22Rv1 (cell line): ENCODE results near the gene KCTD2.

Experiments
- H3K27ac ChIP-seq: fragments of 450-650 bp; 2 replicates; pipeline ENCODE4 v1.5.1; 2017
- ZFX ChIP-seq: fragments of 450-650 bp; IDR thresholded peaks from 2 replicates; pipeline ENCODE4 v1.6.1; 2017; ENCODE audit warnings: antibody characterized with exemption, borderline replicate concordance
- TF ChIP-seq, protein P1 (sequence below): fragments of 450-650 bp; IDR thresholded peaks from 2 replicates; pipeline ENCODE4 v1.5.1; 2017; ENCODE audit warnings: mild to moderate bottlenecking

The KCTD2 gene

DNA sequence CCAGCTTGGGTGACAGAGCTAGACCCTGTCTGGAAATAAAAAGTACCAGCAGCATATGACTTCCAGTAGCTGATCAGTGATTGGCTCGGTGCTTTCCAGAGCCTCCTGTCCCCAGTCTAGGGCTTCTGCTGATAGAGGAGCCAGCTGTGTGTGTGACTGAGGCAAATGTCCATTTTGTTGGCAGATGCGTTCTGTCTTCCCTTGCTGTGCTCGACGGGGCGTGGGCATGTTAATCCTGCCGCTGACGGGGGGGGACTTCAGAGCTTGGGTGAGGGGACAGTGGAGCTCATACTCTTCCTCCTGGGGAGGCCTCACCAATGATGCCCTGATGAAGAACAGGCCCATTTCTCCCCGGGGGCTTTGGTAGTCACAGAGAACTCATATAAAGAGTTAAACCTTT lies 14.6 kb downstream of the KCTD2 start:
- H3K27ac ChIP-seq, result no peak overlapping the region

DNA sequence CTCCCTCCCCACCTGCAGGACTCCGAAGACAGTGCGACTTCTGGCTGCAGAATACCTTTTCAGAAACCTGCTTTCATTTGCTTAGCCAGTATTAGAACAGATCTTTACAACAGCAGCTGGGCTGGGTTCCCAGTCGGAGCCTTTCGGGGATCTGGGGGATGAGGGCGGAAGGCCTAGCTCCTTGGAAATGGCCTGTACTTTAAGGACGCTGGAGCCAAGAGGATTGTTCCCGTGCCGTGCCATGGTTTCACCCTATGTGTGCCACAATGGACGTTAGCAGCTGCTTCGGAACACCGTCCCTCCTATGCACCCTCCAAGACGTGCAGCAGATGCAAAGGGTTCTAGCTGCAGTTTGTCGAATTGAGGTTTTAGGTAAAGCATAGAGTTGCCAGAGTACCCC lies 16.2 kb downstream of the KCTD2 start:
- TF ChIP-seq ZFX, result no peak
- TF ChIP-seq, protein P1, sequence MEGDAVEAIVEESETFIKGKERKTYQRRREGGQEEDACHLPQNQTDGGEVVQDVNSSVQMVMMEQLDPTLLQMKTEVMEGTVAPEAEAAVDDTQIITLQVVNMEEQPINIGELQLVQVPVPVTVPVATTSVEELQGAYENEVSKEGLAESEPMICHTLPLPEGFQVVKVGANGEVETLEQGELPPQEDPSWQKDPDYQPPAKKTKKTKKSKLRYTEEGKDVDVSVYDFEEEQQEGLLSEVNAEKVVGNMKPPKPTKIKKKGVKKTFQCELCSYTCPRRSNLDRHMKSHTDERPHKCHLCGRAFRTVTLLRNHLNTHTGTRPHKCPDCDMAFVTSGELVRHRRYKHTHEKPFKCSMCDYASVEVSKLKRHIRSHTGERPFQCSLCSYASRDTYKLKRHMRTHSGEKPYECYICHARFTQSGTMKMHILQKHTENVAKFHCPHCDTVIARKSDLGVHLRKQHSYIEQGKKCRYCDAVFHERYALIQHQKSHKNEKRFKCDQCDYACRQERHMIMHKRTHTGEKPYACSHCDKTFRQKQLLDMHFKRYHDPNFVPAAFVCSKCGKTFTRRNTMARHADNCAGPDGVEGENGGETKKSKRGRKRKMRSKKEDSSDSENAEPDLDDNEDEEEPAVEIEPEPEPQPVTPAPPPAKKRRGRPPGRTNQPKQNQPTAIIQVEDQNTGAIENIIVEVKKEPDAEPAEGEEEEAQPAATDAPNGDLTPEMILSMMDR, result no peak
- no peak overlapping the region for H3K27ac ChIP-seq

More for the DNA sequence above, 14.6 kb downstream of the KCTD2 start:
- TF ChIP-seq, protein P1, result no peak
- TF ChIP-seq ZFX, result no peak

DNA sequence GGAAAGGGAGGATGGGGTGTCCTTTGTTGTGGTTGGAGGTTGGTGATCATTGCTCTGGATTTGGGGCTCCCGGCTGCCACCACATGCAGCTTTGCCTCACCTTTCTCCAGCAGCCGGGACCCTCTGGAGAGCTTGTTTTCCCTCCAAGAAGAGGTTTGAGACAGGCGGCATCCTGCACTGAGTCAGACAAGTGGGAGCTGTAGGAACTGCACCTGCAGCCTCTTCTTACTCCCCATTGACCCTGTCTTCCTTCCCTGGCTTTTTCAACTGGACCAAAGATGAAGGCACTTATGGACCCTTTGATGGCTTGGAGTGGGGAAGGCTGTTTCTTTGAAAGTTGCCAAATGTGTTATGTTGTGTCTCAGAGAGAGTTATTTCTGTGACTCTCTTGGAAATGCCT lies 16.6 kb downstream of the KCTD2 start:
- no peak overlapping the region for H3K27ac ChIP-seq
- TF ChIP-seq, protein P1, result no peak
- no peak for TF ChIP-seq ZFX

DNA sequence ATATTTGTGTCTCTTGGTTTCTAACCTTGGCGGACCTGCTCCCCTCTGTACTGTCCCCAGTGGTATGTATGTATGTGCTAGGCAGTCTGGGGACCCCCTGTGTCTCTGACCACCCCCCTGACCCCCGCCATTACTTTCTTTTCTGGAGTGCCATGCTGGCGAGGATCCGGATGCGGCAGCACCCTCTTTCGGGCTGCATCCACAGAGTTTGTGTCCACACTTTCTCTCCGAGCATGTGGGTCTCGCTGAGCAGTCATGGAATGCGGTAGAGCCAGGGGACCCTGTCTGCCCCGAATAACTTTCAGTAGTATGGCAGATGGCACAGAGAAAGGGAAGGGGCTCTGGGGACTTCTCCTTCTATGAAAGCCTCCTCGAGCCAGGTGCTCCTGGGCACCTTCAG lies 17.0 kb downstream of the KCTD2 start:
- TF ChIP-seq, protein P1, result no peak
- no peak for TF ChIP-seq ZFX
- no peak overlapping the region for H3K27ac ChIP-seq

DNA sequence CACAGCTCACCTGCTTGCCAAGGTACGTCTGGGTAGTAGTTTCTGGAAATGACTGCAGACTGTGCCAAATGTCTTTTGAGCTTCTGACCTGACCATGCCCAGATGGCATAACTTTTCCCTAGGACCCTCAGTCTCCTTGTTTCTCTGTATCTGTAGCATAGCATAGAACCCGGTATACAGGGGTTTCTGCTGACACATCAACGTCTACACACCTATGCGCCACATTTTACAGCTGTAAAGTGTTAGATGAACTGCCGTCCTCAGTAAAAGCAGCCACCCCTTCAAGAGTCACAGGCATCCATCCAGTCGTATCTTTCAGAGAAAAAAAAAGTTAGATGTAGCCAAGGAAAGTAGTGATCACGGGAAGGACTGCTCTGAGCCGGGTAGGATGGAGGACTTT lies 17.4 kb downstream of the KCTD2 start:
- no peak overlapping the region for H3K27ac ChIP-seq
- TF ChIP-seq, protein P1, result no peak
- TF ChIP-seq ZFX, result no peak

DNA sequence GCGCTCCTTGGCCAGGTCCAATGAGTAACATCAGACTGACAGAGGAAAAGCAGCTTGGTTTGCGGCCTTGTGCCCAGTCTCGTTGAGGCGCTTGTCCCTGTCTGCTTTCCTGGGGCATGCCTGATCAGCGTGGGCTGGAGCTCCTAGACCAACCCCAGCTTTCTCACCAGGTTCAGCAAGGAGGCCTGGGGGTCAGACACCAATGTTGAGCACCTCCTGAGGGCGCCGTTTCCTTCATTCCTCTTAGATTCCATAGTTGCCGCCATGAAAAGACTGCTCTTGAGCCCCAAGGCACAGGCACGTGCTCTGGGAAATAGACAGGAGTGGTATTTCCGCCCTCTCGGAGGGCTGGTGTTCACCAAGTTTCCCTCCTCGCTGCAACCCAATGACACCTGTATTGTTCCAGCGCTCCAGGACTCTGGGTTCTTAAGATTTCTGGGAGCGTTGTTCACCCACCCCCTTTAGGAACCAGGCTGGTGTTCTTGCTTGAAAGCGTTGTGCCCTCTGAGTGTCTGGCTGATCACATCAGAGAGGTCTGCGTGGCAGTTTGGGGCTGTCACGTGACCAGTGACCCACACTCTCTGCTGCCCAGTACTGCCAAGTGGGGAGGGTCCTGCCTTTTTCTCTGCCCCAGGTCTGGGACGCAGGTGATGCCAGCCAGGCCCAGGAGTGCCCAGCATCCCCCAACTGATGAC lies 18.0 kb downstream of the KCTD2 start:
- H3K27ac ChIP-seq, result no peak overlapping the region
- TF ChIP-seq ZFX, result no peak
- TF ChIP-seq, protein P1, result no peak

DNA sequence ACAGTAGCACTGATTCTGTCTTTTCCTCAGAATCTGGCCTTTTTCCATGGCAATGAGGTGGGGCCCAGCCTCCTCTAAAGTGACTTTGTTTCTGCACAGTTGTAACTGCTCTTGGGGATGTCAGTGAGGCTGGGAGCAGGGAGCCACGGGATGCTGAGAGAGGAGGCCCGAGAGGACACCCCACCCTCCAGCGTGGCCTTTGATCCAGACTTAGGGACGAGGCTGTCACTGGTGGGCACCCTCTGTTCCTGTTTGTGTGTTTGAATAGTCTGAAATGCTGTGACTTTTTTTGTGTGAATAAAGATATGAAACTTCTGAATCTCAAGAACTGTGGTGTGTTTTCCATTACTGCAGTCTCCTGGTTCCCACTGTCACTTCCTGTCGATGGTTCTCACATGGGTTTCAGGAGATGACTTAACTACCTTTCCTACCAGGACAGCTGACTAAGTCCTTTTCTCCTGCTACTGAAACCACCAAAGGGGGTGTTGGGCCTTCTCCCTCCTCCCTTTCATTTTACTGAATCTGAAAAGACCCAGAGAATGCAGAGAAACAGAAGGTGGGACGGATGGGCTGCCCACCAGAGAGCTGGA lies 18.6 kb downstream of the KCTD2 start:
- TF ChIP-seq ZFX, result no peak
- TF ChIP-seq, protein P1, result no peak
- no peak overlapping the region for H3K27ac ChIP-seq
